GM19043 (cell line): ENCODE data around the gene KPNB1.
"Not testable (repeated sequence)": the region's sequence is repeated elsewhere in the genome, so short reads cannot be mapped to it uniquely, and the experiment has no call there.

ENCODE experiments used
- ATAC-seq: cut with Tn5 transposase; IDR thresholded peaks from one replicate; pipeline ENCODE4 v1.9.1; 2021; ENCODE audit warnings: low read depth; ENCODE audit not compliant: unreplicated experiment

The KPNB1 gene

GRCh38 chr17:47676199-47676472 is 26.4 kb downstream of the KPNB1 start:
- ATAC-seq, result no peak

DNA sequence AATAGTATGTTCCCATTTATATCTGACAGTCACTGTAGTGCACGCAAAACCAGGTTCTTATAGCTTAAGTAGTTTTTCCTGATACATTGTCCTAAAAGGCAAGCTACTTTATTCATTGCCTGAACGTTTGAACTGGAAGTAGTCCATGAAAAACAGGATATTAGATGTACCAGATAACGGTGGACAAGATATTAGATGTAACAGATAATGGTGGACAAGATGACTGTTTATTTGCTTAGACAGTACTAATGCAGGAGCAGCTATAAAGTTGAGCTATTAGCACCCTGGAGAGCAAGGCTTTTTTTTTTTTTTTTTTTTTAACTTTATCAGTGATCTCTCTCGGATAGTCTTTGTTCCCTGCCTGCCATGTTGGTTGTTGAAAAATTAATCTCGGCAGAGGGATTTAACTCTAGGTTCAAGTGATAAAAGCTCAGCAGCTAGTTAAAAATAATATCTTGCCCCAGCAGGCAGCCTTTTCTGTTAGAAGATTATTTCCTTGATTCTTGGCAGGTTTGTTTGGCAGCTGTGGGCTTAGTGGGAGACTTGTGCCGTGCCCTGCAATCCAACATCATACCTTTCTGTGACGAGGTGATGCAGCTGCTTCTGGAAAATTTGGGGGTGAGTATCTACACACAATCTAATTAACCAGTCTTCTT is 26.9 kb downstream of the KPNB1 start:
- no peak for ATAC-seq

- no peak for ATAC-seq
Measured at GRCh38 chr17:47678196-47678595, 28.5 kb downstream of the KPNB1 start.

GRCh38 chr17:47682138-47682537 is 32.4 kb downstream of the KPNB1 start:
- no peak for ATAC-seq

DNA sequence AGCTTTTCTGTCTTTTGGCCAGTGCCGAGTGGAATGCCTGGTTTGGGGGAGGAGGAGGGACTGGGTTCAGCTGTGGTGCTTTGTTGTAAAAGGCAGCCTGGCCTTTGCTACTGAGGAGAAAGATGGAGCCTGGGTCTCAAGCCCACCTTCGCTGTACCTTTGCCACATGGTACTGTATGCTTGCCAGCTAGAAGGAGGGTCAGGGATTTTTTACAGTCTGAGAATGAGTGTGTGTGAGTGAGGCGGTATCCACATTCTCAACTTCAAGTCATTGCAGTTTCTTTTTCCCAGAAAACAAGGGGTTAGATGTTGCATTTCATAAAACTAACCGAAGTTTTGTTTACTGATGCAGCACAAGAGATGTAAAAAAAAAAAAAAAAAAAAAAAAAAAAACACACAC is 33.0 kb downstream of the KPNB1 start:
- ATAC-seq, result not testable (repeated sequence)

DNA sequence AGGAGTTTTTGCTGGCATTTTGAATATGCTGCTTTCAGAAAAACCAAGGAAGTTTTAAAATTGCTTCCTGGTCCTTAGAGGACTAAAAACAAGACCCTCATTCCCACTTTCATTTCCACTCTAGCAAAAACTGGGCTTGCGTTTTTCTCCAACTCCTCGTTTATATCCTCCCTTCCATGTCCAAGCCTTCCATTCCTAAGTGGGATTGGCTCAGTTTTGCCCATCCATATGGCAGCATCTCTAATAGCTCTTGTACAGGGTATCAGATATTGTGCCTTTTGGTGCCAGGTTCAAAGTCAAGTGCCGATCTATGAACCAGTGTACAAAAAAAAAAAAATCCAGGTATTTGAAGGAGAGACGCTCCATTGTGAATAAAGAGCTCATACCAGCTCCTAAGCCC is 34.3 kb downstream of the KPNB1 start:
- ATAC-seq, result no peak

- no peak for ATAC-seq
Measured at GRCh38 chr17:47684535-47685193, 34.9 kb downstream of the KPNB1 start.

GRCh38 chr17:47685556-47686275 is 36.0 kb downstream of the KPNB1 start:
- no peak for ATAC-seq

DNA sequence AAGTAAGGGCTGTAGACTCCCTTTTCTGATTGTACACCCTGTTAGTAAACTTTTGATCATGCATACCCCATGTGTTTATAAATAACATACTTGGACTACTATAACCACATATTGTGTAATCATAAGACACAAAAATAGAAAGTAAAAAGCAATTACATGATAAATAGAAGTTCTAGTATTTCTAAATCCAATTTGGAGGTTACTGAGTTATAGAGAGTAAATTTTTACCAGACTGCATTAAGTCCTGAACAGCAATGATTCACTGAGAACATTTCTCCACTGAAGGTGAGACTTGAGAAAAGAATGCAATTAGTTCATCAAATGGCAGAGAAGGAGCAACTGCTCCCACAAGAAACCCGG is 36.5 kb downstream of the KPNB1 start:
- ATAC-seq, result no peak

- no peak for ATAC-seq
Measured at GRCh38 chr17:47686664-47687327, 37.1 kb downstream of the KPNB1 start.

- no peak for ATAC-seq
Measured at GRCh38 chr17:47687328-47687690, 37.6 kb downstream of the KPNB1 start.

DNA sequence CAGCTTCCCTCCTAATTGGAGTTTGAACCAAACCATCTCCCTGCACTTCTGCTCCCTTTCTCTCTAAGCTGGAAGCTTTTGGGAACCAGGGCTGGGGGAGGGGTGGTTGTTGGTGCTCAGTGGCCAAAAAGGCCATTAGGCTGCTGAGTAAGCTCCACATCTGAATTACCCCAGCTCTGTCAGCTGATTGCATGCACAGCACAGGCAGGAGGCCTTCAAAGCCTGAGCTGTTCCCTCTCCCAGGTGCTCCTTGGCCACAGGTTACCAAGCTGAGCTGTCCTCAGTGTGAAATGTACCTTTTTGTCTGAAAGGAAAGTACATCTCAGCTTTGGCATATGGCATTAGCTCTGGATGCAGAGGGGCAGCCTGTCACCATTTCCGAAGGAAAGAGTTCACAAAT is 38.0 kb downstream of the KPNB1 start:
- no peak for ATAC-seq

DNA sequence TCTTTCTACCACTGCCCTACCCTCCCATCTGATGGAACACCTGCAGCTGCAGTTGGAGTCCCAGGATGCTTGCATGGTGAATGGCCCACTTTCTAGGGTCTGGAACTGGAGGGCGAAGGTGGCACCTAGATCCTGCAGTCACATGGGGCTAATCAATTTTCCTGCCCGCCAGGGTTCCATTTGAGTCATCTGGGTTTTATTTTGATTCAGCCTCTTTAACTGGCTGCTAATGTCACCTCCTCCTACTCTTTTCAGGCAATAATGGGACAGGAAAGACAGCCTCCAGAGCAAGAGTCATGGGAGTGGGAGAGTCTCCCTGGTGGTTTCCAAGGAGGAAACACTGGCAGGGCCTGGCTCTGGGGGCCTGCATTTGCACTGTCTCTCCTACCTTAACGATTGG is 40.4 kb downstream of the KPNB1 start:
- ATAC-seq, result no peak

DNA sequence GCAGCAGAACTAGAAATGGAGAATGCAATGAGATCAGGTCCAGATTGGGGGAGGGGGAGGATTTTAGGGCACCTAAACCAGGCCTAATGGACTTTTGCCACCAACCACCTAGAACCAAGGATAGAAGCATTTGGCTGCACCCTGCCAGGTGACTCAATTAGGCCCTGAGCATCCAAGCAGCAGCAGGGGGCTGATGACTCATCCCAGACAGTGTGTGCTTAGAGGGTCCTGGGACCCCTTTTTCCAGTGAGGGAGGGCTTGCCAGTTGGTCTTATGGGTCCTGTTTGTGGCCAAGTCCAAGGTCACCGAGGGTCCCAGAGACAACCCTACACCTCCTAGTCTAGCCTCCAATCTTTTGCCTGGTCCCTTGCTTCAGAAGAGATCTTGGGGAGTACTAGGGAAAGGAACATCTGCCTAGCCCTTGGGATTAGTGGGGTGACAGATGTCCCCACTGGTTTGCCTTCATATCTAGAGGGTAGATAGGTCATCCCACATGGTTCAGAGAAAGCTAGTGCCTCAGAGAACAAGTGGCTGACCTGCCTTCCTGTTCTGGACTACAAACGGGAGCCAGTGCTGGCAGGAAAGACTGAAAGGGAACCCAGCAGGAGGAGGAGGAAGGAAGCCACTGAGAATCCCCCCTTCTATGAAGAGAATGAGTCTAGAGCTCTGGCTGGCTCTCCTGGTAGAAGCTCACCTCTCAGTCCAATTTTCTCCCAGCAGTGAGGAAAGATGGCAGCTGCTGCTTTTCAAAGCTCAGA is 42.6 kb downstream of the KPNB1 start:
- no peak for ATAC-seq

GRCh38 chr17:47692895-47693730 is 43.4 kb downstream of the KPNB1 start:
- no peak for ATAC-seq

- ATAC-seq, result no peak
Measured at GRCh38 chr17:47693731-47694580, 44.2 kb downstream of the KPNB1 start, which contains the start of gene TBKBP1. TBKBP1 (plus strand) TSS chr17:47694161; CDS start chr17:47696113, 1,952 bp downstream.

DNA sequence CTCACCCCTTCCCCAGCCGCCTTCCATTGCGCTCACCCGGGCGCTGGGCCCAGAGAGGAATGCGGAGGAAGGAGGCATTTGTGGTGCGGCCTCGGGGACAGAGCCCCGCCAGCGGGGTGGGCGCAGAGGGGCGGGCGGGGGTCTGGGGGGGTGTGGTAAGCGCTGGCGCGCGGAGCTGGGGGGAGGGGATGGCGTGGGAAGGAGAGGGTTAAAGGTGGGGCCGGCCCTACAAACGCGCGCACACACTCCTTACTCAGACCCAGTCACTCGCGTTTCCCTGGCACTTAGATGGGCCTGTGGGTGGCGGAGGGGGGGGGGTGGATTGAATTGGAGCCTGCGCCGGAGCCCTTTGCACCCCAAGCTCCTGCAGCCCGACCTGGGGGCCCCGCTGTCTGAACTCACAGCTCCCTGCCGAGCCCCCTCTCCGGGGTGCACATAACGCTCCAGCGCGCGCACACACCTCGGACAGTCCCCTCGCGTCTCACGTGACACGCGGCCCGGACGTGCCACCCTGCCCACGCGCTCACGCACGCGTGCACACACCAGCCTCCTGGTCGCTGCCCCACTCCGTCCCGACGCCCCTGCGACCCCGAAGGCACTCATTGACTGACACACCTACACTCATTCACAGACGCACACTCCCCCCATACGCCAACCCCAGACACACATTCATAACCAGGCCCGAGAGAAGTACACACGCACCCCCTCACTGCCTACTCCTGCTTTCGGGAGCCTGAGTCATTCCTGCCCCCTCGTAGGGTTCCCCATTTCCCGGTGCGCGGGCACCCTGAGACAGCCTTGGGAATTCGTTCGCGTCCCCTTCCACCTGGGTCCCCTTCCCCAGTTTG is 45.1 kb downstream of the KPNB1 start:
- no peak for ATAC-seq
